Ishikawa (cell line): ENCODE results near the gene GGT6.

ENCODE experiments used
- CEBPB ChIP-seq: IDR thresholded peaks from 2 replicates; pipeline ENCODE4 v1.6.1; 2012
- EP300 ChIP-seq: IDR thresholded peaks from 2 replicates; pipeline ENCODE4 v1.6.1; 2012; ENCODE audit warnings: borderline replicate concordance
- FOXM1 ChIP-seq: IDR thresholded peaks from 2 replicates; pipeline ENCODE4 v1.6.1; 2012; ENCODE audit warnings: low read depth, borderline replicate concordance
- TAF1 ChIP-seq: IDR thresholded peaks from 2 replicates; pipeline ENCODE4 v1.6.1; 2012; ENCODE audit warnings: low read depth, mild to moderate bottlenecking
- TEAD4 ChIP-seq: IDR thresholded peaks from 2 replicates; pipeline ENCODE4 v1.6.1; 2012
- YY1 ChIP-seq: IDR thresholded peaks from 2 replicates; pipeline ENCODE4 v1.6.1; 2012; ENCODE audit warnings: low read depth
- TF ChIP-seq, protein P1 (sequence below): IDR thresholded peaks from 2 replicates; pipeline ENCODE4 v1.6.1; 2012; ENCODE audit warnings: low read depth, mild to moderate bottlenecking
- TF ChIP-seq, protein P2 (sequence below): IDR thresholded peaks from 2 replicates; pipeline ENCODE4 v1.6.1; 2012

DNA sequence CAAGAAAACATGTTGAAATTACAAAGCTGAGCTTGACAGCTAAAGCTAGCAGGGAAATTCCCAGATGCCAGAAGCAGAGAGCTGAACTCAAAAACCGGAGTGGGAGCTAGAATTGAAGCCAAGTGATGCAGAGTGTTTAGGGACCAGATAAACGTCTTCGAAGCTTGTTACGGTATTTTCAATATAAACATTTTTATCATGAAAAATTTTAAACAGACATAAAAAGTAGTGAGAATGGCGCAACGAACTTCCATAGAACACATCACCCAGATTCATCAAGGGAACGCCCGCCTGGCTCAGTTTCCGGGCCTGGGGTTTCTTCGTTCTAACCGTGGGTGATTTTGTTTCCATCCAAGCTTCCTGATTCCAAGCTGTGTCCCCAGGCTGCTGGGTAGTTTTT, 43.6 kb downstream of the GGT6 start:
- TF ChIP-seq TAF1 (no peak), EP300 (no peak), TEAD4 (no peak), CEBPB (no peak), YY1 (no peak), FOXM1 (no peak)
- TF ChIP-seq, protein P1, sequence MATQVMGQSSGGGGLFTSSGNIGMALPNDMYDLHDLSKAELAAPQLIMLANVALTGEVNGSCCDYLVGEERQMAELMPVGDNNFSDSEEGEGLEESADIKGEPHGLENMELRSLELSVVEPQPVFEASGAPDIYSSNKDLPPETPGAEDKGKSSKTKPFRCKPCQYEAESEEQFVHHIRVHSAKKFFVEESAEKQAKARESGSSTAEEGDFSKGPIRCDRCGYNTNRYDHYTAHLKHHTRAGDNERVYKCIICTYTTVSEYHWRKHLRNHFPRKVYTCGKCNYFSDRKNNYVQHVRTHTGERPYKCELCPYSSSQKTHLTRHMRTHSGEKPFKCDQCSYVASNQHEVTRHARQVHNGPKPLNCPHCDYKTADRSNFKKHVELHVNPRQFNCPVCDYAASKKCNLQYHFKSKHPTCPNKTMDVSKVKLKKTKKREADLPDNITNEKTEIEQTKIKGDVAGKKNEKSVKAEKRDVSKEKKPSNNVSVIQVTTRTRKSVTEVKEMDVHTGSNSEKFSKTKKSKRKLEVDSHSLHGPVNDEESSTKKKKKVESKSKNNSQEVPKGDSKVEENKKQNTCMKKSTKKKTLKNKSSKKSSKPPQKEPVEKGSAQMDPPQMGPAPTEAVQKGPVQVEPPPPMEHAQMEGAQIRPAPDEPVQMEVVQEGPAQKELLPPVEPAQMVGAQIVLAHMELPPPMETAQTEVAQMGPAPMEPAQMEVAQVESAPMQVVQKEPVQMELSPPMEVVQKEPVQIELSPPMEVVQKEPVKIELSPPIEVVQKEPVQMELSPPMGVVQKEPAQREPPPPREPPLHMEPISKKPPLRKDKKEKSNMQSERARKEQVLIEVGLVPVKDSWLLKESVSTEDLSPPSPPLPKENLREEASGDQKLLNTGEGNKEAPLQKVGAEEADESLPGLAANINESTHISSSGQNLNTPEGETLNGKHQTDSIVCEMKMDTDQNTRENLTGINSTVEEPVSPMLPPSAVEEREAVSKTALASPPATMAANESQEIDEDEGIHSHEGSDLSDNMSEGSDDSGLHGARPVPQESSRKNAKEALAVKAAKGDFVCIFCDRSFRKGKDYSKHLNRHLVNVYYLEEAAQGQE: no peak
- TF ChIP-seq, protein P2, sequence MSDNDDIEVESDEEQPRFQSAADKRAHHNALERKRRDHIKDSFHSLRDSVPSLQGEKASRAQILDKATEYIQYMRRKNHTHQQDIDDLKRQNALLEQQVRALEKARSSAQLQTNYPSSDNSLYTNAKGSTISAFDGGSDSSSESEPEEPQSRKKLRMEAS: no peak
